ENCODE results near the gene FAM184B.

- TF ChIP-seq CTCF (IDR thresholded peaks at IDR 0.05) (no peak), POLR2A (IDR thresholded peaks at IDR 0.05) (no peak)
Measured at GRCh38 chr4:17616283-17616682, 165.1 kb downstream of the FAM184B start.
